HEK293 (cell line): Measurements from ENCODE around the gene LAMTOR3.

Experiments
- CTCF ChIP-seq: fragments of 450-650 bp; formaldehyde crosslinking; IDR thresholded peaks from 2 replicates; pipeline ENCODE4 v1.5.1; 2016; ENCODE audit warnings: missing biosample characterization, missing genetic modification characterization
- SP2 ChIP-seq: fragments of 450-650 bp; formaldehyde crosslinking; IDR thresholded peaks from 2 replicates; pipeline ENCODE4 v1.5.1; 2016; ENCODE audit warnings: missing biosample characterization, missing genetic modification characterization
- ZNF138 ChIP-seq: fragments of 450-650 bp; formaldehyde crosslinking; IDR thresholded peaks from 2 replicates; pipeline ENCODE4 v1.5.1; 2016; ENCODE audit warnings: missing biosample characterization, missing genetic modification characterization, borderline replicate concordance
- ZNF221 ChIP-seq: fragments of 450-650 bp; formaldehyde crosslinking; IDR thresholded peaks from 2 replicates; pipeline ENCODE4 v1.5.1; 2017; ENCODE audit warnings: missing biosample characterization, missing genetic modification characterization, borderline replicate concordance

GRCh38 chr4:99938243-99938753, 44.1 kb upstream of the LAMTOR3 start:
- no peak for TF ChIP-seq CTCF (tag by site-specific recombination)
- TF ChIP-seq ZNF221 (tag by site-specific recombination): no peak
- TF ChIP-seq ZNF138 (tag by site-specific recombination): no peak
- no peak for TF ChIP-seq SP2
